ENCODE results near the gene TUBB1.

DNA sequence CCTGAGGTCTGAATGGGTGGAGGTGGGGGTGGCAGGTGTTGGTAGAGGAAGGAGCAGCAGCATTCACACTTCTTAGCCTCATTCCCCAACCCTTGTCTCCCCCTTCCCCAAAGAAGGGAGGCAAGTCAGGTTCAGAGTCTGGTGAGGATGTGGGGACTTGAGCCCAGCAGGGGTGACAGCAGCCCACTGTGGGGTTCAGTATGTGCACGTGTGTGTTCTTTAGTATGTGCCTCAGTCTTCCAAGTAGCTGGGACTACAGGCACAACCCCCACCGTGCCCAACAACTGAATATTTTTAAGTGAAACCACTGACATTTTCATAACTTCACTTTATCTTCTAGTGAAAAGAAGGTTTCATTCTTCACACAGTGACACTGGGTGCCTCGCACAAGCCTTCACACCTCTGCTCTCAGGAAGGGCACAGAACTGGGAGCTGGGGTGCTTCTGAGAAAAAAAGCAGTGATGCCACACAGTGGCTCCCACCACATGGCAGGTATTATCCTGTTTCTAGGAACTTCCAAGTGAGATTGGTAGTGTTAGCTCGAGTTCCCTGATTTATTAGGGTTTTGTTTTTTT is 56.8 kb downstream of the TUBB1 start:
- no peak for TF ChIP-seq EZH2phosphoT487 (IDR thresholded peaks at IDR 0.05)
- TF ChIP-seq, protein P1, sequence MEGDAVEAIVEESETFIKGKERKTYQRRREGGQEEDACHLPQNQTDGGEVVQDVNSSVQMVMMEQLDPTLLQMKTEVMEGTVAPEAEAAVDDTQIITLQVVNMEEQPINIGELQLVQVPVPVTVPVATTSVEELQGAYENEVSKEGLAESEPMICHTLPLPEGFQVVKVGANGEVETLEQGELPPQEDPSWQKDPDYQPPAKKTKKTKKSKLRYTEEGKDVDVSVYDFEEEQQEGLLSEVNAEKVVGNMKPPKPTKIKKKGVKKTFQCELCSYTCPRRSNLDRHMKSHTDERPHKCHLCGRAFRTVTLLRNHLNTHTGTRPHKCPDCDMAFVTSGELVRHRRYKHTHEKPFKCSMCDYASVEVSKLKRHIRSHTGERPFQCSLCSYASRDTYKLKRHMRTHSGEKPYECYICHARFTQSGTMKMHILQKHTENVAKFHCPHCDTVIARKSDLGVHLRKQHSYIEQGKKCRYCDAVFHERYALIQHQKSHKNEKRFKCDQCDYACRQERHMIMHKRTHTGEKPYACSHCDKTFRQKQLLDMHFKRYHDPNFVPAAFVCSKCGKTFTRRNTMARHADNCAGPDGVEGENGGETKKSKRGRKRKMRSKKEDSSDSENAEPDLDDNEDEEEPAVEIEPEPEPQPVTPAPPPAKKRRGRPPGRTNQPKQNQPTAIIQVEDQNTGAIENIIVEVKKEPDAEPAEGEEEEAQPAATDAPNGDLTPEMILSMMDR (IDR thresholded peaks at IDR 0.05) = no peak
